Body of pancreas (tissue), 4 donors: Measurements from ENCODE around the gene PDK2.

ENCODE experiments used
- POLR2A ChIP-seq, 3 donors: fragments of 450-650 bp; IDR thresholded peaks; one replicate each; pipeline ENCODE4 v1.6.1; 2016; ENCODE audit warnings: antibody characterized with exemption in 3 of 3, mild to moderate bottlenecking in 2 of 3
- TF ChIP-seq, protein P1 (sequence below), 7 experiments: fragments of 450-650 bp in 4 of 7; fragments of 200-600 bp in 3 of 7; sonication (generic) in 3 of 7; IDR thresholded peaks; one replicate each; pipeline ENCODE4 v1.5.1; 2016 to 2019; ENCODE audit warnings: antibody characterized with exemption in 7 of 7

DNA sequence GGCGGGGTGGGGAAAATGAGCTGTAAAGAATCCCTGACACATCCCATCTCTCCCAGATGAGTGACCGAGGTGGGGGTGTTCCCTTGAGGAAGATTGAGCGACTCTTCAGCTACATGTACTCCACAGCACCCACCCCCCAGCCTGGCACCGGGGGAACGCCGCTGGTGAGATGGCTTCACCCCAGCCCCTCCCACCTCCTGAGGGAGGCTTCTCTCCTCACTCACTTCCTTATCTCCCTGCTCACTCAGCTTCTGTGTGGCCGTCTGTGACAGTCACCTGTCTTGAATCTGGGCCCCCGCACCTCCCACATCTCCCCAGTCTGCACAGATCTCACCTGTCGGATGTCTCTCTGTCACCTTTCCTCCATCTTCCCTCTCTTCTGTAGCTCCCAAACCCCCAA, 13.4 kb downstream of the PDK2 start:
- TF ChIP-seq, protein P1, sequence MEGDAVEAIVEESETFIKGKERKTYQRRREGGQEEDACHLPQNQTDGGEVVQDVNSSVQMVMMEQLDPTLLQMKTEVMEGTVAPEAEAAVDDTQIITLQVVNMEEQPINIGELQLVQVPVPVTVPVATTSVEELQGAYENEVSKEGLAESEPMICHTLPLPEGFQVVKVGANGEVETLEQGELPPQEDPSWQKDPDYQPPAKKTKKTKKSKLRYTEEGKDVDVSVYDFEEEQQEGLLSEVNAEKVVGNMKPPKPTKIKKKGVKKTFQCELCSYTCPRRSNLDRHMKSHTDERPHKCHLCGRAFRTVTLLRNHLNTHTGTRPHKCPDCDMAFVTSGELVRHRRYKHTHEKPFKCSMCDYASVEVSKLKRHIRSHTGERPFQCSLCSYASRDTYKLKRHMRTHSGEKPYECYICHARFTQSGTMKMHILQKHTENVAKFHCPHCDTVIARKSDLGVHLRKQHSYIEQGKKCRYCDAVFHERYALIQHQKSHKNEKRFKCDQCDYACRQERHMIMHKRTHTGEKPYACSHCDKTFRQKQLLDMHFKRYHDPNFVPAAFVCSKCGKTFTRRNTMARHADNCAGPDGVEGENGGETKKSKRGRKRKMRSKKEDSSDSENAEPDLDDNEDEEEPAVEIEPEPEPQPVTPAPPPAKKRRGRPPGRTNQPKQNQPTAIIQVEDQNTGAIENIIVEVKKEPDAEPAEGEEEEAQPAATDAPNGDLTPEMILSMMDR (IDR thresholded peaks at IDR 0.05) = no peak
- no peak for TF ChIP-seq POLR2A (IDR thresholded peaks at IDR 0.05)
